ENCODE measurements around the gene PEDS1. TPM values are rescaled to one million over a fixed set of nuclear protein-coding genes. Genes with fewer than 3 reads are reported as not detected.
"Not testable (repeated sequence)": the region's sequence is repeated elsewhere in the genome, so short reads cannot be mapped to it uniquely, and the experiment has no call there.

PEDS1 gene
- 25.5 TPM for total RNA-seq

DNA sequence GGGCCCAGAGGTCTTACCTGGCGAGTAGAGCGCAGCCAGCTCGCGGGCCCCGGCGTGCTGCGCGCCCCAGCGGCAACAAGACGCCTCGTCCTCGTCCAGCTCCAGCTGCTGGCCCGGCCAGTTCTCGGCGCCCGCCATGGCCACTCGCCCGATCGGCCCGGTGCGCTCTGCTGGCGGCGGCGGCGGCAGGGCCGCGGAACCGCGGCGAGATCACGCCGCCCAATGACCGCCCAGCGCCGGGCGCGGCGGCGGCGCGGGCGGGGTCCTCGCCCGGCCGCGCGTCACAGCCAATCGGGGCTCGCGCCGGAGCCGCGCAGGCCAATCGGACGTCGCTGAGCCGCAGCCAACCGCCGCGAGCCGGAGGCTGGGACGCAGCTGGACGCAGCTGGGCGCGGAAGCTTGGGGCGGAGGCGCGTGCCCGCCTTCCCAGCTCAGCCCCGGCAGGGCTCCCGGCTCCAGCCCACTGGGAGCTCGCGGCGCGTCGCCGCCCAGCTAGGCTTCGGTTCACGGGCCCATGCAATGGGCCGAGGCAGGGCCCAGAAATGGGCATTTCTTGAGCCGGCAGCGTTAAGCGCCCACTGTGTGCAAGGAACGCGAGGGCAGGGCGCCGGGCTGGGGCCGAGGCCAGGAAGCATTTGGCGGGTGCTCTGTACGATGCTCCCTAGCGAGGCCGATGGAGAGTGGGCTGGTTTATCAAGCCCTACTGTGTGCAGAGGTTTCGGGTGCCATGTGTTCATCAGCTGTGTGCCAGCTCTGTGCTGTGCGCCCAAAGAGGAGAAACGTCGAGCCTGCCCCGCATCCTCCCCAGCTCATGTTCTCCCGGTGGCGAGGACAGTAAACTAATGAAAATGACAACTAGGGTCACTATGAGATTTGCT lies at the start of gene PEDS1:
Gene PEDS1 (minus strand): TSS at position 224 of the 878 bp plus-strand sequence. CDS start 86 bp downstream, at position 138.
- TF ChIP-seq POLR2A (IDR thresholded peaks at IDR 0.05) (peak in 1 of 2 donors; percentile 63), POLR2AphosphoS5 (IDR thresholded peaks at IDR 0.05; ENCODE audit: insufficient read depth in 1 of 2, low read depth in 1 of 2) (peak in 1 of 2 donors; percentile 86)
- TF ChIP-seq, protein P1, sequence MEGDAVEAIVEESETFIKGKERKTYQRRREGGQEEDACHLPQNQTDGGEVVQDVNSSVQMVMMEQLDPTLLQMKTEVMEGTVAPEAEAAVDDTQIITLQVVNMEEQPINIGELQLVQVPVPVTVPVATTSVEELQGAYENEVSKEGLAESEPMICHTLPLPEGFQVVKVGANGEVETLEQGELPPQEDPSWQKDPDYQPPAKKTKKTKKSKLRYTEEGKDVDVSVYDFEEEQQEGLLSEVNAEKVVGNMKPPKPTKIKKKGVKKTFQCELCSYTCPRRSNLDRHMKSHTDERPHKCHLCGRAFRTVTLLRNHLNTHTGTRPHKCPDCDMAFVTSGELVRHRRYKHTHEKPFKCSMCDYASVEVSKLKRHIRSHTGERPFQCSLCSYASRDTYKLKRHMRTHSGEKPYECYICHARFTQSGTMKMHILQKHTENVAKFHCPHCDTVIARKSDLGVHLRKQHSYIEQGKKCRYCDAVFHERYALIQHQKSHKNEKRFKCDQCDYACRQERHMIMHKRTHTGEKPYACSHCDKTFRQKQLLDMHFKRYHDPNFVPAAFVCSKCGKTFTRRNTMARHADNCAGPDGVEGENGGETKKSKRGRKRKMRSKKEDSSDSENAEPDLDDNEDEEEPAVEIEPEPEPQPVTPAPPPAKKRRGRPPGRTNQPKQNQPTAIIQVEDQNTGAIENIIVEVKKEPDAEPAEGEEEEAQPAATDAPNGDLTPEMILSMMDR (IDR thresholded peaks at IDR 0.05) = no peak
- no peak for DNase-seq (ENCODE audit: extremely low spot score in 2 of 2)
- H3K27me3 ChIP-seq = no peaks in the 10 kb centered on the region
- peaks cover 52% of the 10 kb centered on the region for H3K4me1 ChIP-seq
- H3K4me3 ChIP-seq = peak within 1 kb of the TSS; percentile 94 to 98
- peak within 1 kb of the TSS; percentile 95 for H3K27ac ChIP-seq
- intact Hi-C loops (cut with DNase I) = no loop called here
- H3K9me3 ChIP-seq = no peaks in the 10 kb centered on the region
- peaks cover 0 to 6% of the 10 kb centered on the region in 2 donors for H3K36me3 ChIP-seq

DNA sequence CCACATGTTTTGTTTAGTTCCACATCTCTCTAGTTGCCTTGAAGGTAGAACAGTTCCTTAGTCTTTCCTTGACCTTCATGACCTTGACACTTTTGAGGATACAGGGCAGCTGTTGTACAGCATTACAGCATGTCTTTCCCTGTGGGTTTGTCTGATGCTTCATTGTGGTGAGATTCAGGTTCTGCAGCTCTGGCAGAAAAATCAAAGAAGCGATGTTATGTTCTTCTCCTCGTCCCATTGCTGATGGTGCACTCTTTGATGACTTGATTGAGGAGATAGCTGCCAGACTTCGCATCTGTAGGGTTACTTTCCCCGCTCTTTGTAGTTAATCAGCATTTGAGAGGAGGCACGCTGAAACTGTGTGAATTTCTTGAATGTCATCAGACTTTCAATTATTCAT lies 49.2 kb upstream of the PEDS1 start:
- no peak overlapping the region for H3K27ac ChIP-seq
- DNase-seq (ENCODE audit: extremely low spot score in 2 of 2) = no peak
- no peaks in the 10 kb centered on the region for H3K4me1 ChIP-seq
- intact Hi-C loops (cut with DNase I) = loop anchor here (5.0 kb wide), 1 partner anchor 65 kb away; no protein-coding TSS in a partner anchor
- no peaks in the 10 kb centered on the region for H3K36me3 ChIP-seq
- TF ChIP-seq POLR2AphosphoS5 (IDR thresholded peaks at IDR 0.05; ENCODE audit: insufficient read depth in 1 of 2, low read depth in 1 of 2) (no peak), POLR2A (IDR thresholded peaks at IDR 0.05) (no peak)
- TF ChIP-seq, protein P1 (IDR thresholded peaks at IDR 0.05) = no peak
- no peak overlapping the region for H3K4me3 ChIP-seq
- no peaks in the 10 kb centered on the region for H3K27me3 ChIP-seq
- H3K9me3 ChIP-seq = no peaks in the 10 kb centered on the region

DNA sequence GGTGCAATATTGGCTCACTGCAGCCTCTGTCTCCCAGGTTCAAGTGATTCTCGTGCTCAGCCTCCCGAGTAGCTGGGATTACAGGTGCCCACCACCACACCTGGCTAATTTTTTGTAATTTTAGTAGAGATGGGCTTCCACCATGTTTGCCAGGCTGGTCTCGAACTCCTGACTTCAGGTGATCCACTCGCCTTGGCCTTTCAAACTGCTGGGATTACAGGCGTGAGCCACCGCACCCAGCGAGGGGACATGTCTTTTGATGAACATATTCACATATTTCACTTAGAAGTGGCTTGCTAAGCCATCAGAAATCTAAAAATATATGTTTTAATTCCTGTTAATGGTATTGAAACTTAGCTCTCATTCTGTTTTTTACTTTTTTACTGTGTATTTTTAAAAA lies 48.2 kb upstream of the PEDS1 start:
- not testable (repeated sequence) for H3K27me3 ChIP-seq; H3K4me1 ChIP-seq; H3K9me3 ChIP-seq; H3K27ac ChIP-seq; H3K36me3 ChIP-seq; DNase-seq (ENCODE audit: extremely low spot score in 2 of 2); H3K4me3 ChIP-seq
- intact Hi-C loops (cut with DNase I) = loop anchor here (5.0 kb wide), 1 partner anchor 66 kb away; no protein-coding TSS in a partner anchor

DNA sequence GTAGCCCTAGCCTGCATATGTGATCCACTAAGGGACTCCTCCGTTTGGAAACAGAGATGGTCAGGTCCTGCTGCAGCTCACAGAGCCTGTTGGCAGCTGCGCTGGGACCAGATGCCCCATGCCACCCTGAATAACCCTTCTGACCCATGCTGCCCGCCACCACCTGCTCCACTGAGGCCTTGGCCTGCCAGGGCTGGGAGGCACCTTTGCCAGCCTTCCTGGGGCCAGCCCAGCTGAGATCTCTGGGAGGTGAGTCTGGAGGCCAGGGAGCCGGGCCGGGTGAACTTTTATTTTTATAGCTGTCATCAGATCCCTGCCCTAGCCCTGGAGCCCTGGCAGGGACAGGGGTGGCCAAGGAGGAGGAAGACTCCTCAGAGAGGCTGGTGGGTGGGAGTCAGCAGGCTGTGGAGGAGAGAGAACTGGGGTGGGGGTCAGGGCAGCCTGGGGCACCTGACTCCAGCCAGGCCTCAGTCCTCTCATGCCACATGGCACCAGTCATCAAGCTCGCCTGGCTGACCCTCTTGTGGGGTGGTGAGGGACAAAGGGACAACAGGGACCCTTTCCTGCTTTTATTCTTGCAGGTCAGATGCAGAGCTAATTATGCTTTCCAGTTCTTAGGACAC lies 47.1 kb upstream of the PEDS1 start:
- intact Hi-C loops (cut with DNase I) = loop anchor here (5.0 kb wide), 1 partner anchor 67 kb away; no protein-coding TSS in a partner anchor
- H3K36me3 ChIP-seq = no peaks in the 10 kb centered on the region
- DNase-seq (ENCODE audit: extremely low spot score in 2 of 2) = no peak

DNA sequence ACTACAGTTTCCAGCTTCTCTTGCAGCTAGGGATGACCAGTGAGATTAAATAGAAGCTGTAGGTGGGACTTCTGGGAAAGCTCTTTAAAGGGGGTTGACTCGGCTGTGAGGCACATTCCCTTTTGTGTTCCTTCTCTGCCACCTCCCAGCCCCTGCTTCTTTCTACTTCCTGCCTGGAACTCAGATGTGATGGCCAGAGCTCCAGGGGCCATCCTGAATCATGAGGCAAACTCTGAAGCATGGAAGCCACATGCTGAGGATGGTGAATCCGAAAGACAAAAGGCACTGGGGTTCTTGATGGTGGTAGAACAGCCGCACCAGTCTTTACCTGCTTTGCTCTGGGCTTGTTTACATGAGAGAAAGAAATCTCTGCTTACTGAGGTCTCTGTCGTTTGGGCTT lies 46.2 kb upstream of the PEDS1 start:
- no peaks in the 10 kb centered on the region for H3K36me3 ChIP-seq
- intact Hi-C loops (cut with DNase I) = loop anchor here (5.0 kb wide), 1 partner anchor 68 kb away; no protein-coding TSS in a partner anchor
- TF ChIP-seq POLR2AphosphoS5 (IDR thresholded peaks at IDR 0.05; ENCODE audit: insufficient read depth in 1 of 2, low read depth in 1 of 2) (no peak), POLR2A (IDR thresholded peaks at IDR 0.05) (no peak)
- TF ChIP-seq, protein P1 (IDR thresholded peaks at IDR 0.05) = no peak
- no peak overlapping the region for H3K27ac ChIP-seq
- DNase-seq (ENCODE audit: extremely low spot score in 2 of 2) = no peak
- H3K4me1 ChIP-seq = peaks cover 16% of the 10 kb centered on the region
- H3K4me3 ChIP-seq = no peak overlapping the region
- H3K9me3 ChIP-seq = no peaks in the 10 kb centered on the region
- no peaks in the 10 kb centered on the region for H3K27me3 ChIP-seq

More for the DNA sequence above, 47.1 kb upstream of the PEDS1 start:
- no peak overlapping the region for H3K27ac ChIP-seq
- no peak for TF ChIP-seq POLR2A (IDR thresholded peaks at IDR 0.05)
- no peak for TF ChIP-seq POLR2AphosphoS5 (IDR thresholded peaks at IDR 0.05; ENCODE audit: insufficient read depth in 1 of 2, low read depth in 1 of 2)
- no peaks in the 10 kb centered on the region for H3K9me3 ChIP-seq
- no peaks in the 10 kb centered on the region for H3K27me3 ChIP-seq
- peaks cover 7% of the 10 kb centered on the region for H3K4me1 ChIP-seq
- no peak overlapping the region for H3K4me3 ChIP-seq

Measured in vagina (tissue), 2 donors.